Cerebellar nuclear complex (tissue), 1 donor: Measurements from ENCODE around the gene DPP7.

ENCODE experiments used
- DNase-seq, 2 experiments: peaks; one replicate each; lab custom pipeline; 2025; lab: John Stamatoyannopoulos, UW

The DPP7 gene

DNA sequence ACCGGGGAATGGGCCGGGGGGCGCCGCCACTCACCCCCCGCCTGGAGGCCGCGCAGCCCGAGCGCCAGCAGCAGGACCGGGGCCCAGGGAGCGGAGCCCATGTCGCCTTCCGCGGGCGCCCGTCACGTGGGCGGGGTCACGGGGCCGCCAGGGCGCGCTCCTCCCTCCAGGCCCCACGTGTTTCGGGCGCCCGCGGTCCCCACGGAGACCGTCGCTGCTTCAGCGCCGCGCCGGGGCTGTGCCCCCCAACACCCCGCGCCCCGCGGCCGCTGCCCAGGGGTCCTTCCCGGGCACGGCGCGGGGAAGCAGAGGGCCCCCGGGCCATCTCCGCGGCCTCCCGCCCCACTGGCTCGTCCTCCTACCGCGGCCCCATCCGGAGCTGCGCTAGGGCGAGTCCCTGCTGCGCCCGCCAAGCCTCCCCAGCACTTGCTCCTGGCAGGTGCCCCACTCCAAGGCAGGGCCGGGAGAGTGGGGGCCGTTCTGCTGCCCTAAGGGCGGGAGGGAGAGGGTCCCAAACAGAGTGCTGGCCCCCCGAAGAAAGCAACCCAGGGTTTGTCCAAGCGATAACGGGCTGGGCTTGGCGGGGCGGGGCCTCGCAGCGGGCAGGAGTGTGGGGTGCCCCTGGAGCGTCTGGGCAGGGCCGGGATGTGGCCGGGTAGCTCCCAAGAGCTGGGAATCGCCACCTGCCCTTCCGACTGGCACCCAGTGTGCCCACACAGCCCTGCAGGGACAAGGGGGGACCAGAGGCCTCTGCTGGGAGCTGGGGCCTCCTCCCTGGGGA is at the start of gene DPP7:
DPP7 (minus strand) TSS at position 121 of the 781 bp plus-strand sequence; CDS start at position 101, 20 bp downstream.
- no peak for DNase-seq

DNA sequence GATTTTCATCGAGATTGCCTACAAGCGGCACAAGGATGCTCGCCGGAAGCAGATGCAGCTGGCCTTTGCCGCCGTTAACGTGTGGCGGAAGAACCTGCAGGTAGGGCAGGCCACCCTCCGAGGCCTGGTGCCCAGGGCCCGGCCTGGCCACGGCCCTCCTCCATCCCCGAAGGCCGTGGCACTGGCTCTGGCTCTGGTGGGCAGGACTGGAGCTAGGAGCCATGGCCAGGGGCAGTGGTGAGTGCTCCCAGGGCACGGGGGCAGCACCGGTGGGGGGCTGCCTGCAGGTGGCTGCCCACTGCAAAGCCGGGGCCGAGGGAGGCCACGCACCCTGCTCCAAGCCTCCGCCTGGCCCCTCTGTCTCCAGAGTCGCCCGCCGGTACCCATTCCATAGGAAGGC is 49.3 kb upstream of the DPP7 start:
- no peak for DNase-seq

DNA sequence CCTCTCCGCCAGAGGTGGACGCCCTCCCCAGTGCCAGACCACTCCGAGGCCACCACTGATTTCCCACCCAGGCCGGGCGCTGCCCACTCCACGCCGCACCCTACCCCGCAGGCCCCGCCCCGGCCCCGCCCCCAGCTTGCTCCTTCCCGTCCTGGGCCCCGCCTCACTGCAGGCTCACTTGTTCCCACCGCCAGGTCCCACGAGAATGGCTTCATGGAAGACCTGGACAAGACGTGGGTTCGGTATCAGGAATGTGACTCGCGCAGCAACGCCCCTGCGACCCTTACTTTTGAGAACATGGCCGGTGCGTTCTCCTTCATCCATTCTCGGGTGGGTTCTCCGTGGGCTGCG is 48.8 kb upstream of the DPP7 start:
- DNase-seq = no peak

DNA sequence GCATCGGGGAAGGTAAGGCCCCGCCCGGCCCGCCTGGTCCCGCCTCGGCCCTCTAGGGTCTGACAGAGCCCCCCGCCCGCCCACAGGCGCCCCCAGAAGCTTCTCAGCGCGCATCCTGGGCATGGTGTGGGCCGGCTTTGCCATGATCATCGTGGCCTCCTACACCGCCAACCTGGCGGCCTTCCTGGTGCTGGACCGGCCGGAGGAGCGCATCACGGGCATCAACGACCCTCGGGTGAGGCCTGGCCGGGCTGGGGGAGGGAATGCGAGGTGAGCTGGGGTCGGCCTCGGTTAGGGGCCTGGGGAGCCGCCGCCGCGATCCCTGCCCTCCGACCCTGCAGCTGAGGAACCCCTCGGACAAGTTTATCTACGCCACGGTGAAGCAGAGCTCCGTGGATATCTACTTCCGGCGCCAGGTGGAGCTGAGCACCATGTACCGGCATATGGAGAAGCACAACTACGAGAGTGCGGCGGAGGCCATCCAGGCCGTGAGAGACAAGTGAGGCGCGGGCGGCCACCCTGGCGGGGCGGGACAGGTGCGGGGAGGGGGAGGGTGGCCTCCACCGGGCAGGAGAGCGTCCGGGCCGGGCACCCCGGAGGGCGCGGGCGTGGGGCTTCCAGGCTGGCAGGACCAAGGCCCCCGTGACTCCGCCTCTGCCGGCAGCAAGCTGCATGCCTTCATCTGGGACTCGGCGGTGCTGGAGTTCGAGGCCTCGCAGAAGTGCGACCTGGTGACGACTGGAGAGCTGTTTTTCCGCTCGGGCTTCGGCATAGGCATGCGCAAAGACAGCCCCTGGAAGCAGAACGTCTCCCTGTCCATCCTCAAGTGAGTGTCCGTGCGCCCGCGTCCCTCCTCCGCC is 48.2 kb upstream of the DPP7 start:
- no peak for DNase-seq

DNA sequence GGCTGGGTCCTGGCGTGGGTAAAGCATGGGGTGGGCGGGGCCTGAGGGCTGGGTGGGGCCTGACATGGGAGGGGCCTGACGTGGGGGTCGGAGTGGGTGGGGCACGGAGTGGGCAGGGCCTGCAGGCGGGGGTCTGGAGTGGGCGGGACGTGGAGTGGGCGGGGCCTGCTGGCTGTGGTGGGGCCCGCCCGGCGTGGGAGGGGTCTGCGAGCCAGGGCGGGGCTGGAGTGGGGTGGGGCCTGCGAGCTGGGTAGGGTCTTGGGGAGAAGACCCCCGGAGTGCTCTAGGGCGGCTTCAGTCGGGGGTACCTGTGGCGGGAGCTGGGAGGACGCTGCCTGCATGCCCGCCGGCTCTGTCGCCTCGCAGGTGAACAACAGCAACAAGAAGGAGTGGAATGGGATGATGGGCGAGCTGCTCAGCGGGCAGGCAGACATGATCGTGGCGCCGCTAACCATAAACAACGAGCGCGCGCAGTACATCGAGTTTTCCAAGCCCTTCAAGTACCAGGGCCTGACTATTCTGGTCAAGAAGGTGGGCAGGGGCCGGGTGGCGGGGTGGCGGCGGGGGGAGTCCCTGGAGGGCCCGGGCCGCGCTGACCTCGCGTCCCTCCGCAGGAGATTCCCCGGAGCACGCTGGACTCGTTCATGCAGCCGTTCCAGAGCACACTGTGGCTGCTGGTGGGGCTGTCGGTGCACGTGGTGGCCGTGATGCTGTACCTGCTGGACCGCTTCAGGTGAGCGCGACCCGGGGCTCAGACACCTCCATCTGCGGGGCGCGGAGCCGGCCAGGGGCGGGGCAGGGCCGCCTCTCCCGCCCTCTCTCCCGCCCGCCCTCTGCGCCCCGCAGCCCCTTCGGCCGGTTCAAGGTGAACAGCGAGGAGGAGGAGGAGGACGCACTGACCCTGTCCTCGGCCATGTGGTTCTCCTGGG is 47.3 kb upstream of the DPP7 start:
- DNase-seq = no peak

DNA sequence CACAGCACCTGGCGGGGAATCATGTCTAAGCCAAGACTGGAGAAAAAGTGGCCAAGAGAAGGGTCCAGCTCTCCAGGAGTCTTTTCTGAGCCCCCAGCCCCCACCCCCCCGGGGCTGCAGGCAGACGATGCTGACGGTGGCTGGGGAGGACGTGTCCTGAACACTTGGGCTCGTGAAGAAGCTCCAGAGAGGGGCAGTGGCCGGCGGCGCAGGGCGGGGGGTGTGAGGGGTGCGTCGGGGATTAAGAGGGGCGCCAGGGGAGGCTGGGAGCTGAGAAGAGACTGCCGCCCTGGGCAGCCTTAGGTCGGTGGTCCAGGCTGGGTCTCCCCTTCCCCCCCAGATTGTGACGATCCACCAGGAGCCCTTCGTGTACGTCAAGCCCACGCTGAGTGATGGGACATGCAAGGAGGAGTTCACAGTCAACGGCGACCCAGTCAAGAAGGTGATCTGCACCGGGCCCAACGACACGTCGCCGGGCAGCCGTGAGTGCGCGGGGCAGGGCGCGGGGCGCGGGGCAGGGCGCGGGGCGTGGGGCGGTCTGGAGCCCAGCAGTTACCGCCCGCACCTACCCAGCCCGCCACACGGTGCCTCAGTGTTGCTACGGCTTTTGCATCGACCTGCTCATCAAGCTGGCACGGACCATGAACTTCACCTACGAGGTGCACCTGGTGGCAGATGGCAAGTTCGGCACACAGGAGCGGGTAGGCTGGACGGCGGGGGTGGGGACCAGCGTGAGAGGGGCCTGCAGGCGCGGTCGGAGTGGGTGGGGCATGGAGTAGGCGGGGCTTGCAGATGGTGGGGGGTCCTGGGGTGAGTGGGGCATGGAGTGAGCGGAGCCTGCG is 46.4 kb upstream of the DPP7 start:
- no peak for DNase-seq

DNA sequence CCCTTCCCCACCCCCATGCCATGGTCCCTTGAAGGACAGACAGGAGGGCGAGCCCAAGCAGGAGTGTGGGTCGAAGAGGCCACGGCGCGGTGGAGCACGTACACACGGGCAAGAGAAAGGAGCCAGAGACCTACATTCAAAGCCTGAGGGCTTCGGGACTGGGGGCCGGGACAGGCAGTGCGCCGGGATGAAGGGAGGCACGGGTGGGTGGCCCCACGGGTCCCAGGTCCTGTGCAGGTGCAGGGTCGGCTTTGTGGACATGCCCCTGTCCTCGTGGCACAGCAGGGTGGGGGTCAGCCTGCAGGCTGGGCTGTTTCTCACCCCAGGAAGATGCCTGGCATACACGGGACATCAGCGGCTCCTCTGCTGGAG is 45.5 kb upstream of the DPP7 start:
- no peak for DNase-seq

DNA sequence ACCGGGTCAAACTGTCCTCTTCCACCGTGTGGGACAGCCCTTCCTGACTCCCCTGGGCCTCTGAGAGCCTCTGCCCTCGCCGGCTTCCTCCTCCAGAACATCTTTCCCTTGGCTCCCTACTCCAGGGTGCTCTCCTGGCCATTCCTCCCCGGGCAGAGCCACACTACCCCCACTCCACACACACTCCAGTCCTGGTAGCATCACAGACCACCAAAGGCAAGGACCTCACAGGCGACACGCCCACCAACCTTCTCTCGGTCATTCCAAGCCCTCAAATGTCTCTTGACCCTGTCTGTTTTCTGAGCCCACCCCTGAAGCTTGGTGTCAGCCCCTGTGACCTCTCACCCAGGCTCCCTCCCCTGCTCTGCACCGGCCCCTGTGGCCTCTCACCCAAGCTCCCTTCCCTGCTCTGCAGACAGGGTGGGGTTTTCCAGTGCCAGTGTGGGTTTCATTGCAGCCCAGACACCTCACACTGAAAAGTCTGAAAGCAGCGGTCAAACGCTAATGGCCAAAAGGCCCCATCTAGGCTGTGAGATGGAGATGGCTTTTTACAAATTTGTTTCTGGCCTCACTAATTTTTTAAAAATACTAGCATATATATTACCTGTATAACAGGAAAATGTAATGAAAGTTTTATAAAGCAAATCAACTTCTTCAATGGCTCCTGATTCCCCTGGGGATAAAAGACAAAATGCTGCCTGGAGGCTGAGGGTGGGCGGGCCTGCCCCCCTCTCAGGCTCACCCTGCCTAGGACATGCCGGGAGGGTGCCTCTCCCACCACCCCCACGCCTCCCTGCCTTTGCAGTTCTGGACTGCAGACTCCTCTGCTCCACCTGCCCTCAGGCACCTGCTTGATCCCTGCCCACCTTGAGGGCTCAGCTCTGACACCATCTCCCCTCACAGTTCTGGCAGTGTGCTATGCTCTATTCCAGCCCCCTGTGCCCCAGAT is 44.8 kb upstream of the DPP7 start:
- DNase-seq = no peak

DNA sequence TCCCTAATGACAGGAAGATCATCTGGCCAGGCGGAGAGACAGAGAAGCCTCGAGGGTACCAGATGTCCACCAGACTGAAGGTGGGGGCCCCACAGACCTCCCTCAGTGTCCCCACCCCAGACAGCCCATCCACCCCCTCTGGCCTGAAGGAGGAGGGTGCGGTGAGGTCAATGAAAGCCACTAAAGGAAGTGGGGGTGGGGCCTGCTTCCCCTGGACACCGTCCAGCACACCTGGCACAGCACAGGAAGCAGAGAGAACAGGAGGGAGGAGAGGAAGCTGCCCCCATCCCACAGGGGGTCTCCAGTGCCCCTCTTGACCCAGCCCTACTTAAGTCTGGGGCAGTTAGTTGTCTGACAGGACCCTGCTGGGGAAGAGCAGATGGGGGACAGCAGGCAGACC is 44.1 kb upstream of the DPP7 start:
- no peak for DNase-seq

DNA sequence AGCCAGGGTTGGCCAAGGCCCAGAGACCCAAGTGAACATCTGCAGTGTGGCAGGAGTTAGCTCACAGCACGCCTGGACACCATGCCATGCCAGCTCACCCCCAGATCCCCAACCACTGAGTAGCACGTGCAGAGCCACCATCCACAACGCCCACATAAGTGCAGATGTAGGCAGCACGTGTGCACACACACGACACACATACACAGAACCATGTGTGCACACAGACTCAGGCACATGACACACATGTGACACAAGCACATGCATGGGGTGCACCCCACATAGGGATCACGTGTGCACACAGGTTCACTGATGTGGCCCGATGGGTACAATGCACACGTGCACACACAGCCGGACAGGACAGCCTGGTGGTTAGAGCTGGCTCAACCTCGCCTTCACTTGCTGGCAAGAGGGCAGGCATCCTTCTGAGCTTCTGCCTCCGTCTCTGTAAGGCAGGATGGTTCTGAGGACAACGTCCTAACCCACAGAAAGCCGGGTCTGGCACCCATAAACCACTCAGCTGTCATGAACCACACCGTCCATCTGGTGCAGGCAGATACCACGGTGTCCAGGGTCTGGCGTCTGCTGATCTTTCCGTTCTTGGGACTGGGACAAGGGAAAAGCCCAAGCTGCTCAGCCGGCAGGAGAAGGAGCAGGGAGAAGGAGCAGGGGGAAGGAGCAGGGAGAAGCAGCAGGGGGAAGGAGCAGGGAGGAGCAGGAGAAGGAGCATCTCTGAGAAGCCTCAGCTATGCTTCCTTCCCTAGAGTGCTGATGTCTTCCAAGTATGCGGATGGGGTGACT is 43.3 kb upstream of the DPP7 start:
- peak in 1 of 2 experiments; percentile 79 for DNase-seq

DNA sequence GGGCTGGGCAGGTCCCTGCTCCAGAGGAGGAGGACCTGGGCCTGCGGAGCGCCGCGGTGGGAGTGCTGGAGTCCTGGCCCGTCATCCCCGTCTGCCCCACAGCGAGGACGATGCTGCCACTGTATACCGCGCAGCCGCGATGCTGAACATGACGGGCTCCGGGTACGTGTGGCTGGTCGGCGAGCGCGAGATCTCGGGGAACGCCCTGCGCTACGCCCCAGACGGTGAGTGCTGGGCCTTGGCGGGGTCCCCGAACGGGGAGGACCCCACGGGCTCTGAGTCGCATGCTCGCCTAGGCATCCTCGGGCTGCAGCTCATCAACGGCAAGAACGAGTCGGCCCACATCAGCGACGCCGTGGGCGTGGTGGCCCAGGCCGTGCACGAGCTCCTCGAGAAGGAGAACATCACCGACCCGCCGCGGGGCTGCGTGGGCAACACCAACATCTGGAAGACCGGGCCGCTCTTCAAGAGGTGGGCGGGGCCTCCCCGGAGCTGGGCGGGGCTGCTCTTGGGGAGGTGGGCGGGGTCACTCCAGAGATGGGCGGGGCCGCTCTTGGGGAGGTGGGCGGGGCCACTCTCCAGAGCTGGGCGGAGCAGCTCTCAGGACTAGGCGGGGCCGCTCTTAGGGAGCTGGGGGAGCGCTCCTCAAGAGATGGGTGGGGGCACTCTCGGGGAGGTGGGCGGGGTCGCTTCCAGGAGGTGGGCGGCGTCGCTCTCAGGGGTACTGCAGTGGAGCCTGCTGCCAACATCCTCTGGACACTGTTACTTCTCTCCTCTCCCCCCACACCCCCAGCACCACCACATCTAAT is 42.2 kb upstream of the DPP7 start:
- DNase-seq = no peak

DNA sequence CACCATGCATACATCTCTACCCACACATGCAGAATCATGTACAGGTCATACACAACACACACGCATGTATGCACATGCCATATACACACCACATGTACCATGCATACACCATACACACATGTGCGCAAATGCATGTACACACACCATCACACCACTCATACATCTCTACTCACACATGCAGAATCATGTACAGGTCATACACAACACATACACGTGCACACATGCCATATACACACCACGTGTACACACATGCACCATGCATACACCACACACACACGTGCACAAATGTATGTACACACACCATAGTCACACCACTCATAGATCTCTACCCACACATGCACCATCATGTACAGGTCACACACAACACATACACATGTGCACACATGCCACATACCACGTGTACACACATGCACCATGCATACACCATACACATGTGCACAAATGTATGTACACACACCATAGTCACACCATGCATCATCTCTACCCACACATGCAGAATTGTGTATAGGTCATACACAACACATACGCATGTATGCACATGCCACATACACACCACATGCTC is 38.4 kb upstream of the DPP7 start:
- no peak for DNase-seq

DNA sequence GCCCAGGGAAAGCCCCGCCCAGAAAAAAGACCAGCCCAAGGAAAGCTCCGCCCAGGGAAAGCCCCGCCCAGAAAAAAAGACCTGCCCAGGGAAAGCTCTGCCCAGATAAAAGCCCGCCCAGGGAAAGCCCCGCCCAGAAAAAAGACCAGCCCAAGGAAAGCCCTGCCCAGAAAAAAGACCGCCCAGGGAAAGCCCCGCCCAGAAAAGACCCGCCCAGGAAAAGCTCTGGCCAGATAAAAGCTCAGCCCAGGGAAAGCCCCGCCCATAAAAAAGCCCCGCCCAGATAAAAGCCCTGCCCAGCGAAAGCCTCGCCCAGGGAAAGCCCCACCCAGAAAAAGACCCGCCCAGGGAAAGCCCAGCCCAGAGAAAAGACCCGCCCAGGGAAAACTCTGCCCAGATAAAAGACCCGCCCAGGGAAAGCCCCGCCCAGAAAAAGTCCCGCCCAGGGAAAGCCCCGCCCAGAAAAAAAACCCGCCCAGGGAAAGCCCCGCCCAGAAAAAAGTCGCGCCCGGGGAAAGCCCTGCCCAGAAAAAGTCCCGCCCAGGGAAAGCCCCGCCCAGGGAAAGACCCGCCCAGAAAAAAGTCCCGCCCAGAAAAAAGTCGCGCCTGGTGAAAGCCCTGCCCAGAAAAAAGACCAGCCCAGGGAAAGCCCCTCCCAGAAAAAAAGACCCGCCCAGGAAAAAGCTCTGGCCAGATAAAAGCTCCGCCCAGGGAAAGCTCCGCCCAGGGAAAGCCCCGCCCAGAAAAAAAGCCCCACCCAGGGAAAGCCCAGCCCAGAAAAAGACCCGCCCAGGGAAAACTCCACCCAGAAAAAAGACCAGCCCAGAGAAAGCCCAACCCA is 36.3 kb upstream of the DPP7 start:
- no peak for DNase-seq

DNA sequence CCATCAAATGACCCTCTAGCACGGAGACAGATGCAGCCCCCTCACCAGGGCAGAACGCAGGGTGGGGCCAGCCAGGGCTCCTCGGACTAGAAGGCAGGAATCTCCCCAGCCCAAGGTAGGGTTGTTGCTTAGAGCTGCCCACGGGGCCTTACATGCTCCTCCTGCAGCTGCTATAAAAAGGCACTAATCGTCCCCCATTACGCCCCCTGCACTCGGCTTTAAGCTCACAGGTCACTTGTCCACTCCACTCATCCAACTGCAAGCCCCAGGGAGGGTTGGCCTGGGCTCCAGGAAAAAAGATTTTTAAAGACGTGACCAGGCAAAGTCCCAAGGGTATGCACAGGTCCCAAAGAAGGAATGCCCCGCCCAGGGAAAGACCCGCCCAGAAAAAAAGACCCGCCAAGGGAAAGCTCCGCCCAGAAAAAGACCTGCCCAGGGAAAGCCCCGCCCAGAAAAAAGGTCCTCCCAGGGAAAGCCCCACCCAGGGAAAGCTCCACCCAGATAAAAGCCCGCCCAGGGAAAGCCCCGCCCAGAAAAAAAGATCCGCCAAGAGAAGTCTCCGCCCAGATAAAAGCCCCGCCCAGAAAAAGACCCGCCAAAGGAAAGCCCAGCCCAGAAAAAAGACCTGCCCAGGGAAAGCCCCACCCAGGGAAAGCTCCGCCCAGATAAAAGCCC is 35.5 kb upstream of the DPP7 start:
- DNase-seq = no peak

DNA sequence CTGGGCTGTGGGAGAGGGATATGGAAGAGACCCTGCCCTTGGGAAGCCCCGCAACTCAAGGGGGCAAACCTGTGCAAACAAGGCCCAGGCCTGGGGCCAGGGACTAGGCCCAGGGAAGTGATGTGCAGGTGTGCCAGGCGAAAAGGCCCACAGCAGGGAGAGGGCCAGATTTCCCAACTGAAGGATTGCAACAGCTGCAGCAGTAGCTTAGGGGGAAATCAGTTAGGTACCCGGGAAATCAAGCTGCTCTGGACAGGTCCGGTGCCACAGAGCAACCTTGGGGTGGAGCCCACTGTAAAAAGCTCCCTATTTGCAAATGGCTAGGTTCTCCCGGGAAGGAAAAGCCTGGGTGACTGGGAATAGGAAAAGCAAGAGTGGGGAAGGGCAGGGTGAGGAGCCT is 34.8 kb upstream of the DPP7 start:
- DNase-seq = no peak

DNA sequence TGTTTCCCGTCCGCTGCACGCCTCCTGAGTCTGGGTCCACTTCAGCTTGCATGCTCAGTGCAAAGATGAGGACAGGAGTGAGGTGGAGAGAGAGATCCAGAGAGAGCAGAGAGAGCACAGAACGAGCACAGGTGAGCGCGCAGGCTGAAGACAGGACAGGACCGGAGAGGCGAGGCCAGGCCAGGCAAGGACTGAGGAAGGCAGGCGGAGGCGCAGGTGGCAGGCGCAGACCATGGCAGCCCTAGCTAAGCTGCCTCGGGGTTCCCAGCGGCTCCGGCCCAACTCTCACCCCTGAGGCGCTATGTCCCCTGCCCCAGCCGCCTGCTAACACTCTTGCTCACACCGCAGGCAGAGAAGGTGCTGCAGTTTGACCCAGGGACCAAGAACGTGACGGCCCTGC is 34.1 kb upstream of the DPP7 start:
- DNase-seq = no peak

DNA sequence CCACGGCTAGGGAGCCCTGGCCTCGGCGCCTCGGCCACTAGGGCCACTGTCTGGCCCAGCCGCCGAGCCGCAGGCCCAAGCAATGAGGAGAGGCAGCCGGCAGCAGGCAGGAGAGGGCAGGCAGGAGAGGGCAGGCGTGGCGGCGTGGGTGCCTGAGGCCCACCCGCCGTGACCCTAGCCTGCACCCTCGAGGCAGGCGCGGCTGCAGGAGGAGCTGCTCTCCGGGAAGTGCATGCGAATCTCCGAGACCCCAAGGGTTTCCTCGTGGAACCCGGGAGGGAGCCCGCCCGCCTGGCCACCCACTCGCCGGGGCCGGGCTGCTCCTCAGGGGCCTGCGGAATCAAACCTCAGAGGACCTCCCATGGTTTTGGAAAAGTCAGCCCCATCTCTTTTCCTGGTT is 33.7 kb upstream of the DPP7 start:
- DNase-seq = no peak
